Bronchus fibroblast of lung (primary cell): ENCODE data around the gene PCDH17. TPM values are rescaled to one million over a fixed set of nuclear protein-coding genes. Genes with fewer than 3 reads are reported as not detected.

Experiments used
- total RNA-seq: library from RNA; depleted of rRNA; stranded (reverse); fragments of >200 nt; gene quantifications from 2 replicates; pipeline ENCODE4 v1.2.3, GENCODE V29; 2015

The PCDH17 gene
- 0.15 and 0.17 TPM in 2 replicates for total RNA-seq

GRCh38 chr13:57631596-57632275, at the start of gene PCDH17:
Gene PCDH17 (plus strand): TSS chr13:57631744. CDS start chr13:57632547, 803 bp downstream.

